Fibroblast of upper back skin (primary cell): ENCODE measurements around the gene OR14A16.

Source experiments
- DNase-seq: peaks from one replicate; pipeline ENCODE4 v3.0.0-alpha.2; 2013

The OR14A16 gene, protein sequence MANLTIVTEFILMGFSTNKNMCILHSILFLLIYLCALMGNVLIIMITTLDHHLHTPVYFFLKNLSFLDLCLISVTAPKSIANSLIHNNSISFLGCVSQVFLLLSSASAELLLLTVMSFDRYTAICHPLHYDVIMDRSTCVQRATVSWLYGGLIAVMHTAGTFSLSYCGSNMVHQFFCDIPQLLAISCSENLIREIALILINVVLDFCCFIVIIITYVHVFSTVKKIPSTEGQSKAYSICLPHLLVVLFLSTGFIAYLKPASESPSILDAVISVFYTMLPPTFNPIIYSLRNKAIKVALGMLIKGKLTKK

DNA sequence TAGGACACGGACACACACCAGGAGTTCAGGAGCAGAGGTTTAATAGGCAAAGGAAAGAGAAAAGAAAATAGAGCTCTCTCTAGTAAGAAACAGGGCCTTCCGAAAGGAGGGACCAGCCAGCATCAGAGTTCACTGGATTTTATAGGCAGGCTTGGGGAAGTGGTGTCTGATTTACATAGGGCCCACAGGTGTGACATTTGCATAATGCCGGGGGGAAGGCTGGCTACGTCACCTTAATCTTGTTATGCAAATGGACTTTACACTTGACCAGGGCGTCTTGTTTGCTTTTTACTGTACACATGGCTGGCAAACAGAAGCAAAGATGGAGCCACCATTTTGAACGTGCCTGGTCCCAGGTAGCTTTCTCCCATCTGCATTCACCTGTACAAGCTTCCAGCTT lies at the start of gene OR14A16:
Gene OR14A16 (minus strand): TSS at position 97 of the 400 bp plus-strand sequence. CDS start 8,390 bp downstream, outside the sequence.
- no peak for DNase-seq

DNA sequence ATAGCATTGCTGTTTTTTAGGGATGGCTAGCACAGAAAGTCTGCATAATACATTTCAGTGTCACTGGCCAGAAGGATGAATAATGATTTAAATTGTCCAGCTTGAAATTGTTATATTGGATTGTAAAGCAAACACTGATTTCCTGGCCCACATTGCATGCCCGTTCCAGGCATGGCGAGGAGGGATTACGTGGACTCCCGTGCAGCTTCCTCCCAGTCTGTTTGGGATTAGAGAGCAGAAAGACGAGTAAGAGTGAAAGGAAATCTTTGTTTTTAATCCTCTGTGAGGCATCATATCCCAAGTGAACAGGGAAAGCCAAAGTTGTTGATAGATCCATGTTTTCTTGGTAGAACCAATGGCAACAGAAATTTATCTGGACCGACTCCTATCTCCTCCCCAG lies 41.5 kb upstream of the OR14A16 start:
- DNase-seq = no peak

DNA sequence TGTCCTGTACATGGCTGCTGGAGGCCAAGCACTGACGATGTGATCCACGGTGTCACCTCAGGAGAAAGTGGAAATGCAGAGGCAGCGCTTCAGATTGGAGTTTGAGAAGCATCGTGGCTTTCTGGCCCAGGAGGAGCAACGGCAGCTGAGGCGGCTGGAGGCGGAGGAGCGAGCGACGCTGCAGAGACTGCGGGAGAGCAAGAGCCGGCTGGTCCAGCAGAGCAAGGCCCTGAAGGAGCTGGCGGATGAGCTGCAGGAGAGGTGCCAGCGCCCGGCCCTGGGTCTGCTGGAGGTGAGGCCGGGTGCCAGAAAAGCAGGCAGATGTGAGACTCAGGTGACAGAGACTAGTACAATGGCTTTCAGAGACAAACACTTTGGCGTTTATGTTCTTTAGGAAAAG lies 40.7 kb upstream of the OR14A16 start:
- no peak for DNase-seq

DNA sequence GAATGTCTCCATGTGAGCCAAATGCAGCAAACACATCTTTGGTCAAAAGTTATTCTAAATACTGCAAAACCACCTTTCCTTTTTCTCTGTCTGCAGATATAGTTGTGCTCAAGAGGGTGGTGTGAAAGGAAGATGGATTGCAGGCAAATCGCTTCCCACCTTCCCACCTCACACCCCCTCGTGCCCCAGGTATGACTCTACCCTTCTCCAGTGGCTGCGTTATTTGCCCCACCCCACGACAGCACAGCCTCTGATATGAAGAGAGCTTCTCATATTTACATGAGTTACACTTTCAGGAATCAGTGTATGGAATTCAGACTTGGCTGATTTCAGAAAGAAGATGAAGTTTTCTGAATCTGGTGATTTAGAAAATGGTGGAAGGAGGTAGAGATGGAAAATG lies 38.8 kb upstream of the OR14A16 start:
- DNase-seq = no peak

DNA sequence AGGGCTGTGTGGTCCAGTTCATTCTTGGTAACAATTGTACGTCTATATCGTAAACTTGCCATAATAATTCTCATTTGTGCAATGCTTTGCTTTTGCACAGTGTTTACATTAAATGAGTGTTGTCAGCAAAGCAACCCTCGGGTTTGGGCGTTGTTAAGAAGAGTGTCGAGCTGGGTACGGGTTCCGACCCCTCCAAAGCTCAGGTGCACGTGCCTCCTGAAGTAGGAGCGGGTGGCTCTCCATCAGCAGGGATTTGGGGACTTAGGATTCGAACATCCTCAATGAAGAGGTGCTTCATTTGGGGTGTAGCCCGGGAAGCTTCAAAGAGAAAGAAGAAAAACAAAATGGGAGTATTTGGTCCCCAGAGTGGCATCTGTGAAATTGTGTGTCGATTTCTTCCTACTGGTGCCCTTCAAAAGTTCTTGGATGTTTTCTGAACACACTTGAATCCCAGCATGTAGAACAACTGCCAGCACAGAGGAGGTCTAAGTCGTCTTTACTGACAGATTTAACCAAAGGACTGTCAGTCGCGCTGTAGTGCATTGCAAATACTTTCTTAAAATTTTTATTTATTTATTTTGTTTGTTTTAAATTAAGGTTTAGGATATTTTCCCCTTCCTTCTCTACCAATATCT lies 34.2 kb upstream of the OR14A16 start:
- DNase-seq = no peak

DNA sequence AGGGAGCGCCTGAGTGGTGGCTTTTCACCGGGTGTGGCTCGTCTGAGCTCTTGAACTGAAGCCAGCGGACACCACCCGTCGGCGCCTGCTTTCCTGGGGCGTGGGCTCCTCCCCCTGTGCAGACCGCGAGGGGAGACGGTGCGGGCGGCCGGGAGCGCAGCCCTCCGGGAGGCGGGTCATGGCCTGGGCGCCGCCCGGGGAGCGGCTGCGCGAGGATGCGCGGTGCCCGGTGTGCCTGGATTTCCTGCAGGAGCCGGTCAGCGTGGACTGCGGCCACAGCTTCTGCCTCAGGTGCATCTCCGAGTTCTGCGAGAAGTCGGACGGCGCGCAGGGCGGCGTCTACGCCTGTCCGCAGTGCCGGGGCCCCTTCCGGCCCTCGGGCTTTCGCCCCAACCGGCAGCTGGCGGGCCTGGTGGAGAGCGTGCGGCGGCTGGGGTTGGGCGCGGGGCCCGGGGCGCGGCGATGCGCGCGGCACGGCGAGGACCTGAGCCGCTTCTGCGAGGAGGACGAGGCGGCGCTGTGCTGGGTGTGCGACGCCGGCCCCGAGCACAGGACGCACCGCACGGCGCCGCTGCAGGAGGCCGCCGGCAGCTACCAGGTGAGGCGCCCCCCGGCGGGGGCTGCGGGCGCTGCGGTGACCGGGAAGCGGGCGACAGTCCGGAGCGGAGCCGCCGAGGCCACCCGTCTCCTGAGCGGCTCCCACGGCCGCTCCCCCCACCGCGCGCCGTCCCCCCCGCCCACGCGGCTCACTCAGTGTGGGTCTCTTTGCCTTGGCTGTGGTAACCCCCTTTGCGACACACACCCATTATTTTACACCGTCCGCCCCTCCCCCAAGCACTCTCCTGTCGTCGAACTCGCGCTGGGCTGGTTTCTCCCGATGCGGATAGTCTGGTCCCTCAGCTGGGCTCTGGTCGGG lies 33.4 kb upstream of the OR14A16 start, which contains the start of gene TRIM58:
Gene TRIM58 (plus strand): TSS at position 119 of the 916 bp plus-strand sequence. CDS start 60 bp downstream, at position 179.
- DNase-seq = no peak

DNA sequence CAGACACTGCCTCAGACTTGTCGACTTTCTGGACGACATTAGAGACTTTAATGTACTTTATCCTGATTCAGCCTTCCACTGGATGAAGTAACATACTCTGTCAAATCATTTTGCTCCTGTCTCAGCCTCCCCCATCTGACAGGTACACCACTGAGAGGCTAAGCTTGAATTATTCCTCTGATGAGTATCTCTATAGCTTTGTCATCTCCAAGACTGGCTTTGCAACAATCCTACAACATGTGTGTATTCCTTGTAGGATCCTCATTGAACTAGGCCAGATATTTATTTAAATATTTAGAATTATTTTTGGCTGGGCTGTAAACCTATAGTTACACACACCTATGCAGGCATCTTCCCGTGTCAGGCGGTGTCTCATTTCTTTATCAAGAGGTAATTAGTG lies 32.0 kb upstream of the OR14A16 start:
- no peak for DNase-seq

DNA sequence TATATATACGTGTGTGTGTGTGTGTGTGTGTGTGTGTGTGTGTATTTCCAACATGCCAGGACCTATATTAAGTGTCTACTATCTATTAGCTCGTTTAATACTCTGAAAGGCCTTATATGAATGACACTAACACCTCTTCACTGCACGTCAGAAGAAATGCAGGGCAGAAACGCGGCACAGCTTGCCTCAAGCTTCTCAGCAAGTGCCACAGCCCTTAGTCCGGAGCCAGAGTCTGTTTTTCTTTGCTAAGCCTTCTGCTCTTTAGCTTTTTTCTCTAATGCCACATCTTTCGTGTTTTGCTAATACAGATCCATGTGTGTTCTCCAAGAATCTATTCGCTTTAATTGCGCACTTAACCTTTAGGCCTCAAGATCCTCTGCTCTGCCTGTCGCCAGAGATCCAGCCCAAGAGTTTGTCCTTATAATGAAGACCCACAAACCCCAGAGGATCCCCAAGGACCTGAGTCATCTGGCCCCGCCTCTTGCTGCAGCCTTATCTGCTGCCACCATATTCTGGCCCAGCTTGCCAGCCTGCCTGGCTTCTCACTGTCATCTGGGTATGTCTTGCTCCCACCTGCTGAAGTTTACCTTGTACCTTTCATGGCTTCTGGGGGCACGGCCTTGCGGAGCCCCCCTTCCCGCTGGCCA lies 31.1 kb upstream of the OR14A16 start:
- DNase-seq = no peak

DNA sequence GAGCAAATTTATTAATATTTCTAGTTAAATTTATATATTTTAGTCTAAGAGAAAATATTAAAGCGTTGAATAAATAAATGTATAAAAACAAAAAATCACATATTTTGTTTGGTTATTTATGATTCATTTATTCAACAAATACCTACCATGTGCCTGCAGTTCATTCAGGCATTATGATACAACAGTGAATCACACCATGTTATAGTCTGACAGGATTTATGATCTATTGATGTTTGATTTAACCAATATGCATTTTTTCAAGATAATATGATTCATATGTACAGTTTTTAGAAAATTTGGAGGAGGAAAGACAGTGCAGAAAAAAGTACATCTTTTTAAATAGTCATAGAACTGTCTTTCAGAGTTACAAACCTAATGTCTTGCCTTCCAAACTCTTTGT lies 25.7 kb upstream of the OR14A16 start:
- no peak for DNase-seq

DNA sequence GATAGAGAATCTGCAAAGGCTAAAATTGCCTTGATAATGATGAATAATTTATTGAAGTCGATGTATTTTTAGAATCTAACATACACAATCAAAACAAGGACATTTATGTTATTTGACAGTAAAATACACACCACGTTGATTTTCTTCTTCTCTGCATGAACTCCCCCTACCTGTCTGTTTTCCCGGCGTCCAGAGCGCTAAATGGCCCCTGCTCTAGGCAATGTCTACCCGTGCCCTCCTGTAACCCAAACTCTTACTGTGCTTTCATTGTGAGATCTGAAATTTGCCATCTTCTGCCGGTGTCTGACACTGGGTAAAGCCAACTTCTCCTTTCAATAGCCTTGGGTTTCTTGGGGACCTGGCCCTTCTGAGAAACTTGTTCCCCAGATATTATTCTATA lies 24.4 kb upstream of the OR14A16 start:
- DNase-seq = no peak

DNA sequence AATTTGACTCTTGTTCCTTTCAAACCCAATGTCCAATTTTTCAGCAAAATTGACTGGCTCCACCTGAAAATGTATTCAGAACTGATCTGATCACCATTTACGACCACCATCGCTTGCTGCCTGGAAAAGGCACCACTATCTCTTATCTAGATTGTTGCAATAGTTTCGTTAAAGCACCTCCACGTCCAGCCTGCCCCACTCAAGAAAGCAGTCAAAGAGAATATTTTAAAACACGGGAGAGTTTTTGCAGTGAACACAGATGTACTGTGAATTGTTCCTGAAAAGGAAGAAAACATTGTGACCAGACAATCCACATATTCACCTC lies 21.7 kb upstream of the OR14A16 start:
- DNase-seq = no peak

DNA sequence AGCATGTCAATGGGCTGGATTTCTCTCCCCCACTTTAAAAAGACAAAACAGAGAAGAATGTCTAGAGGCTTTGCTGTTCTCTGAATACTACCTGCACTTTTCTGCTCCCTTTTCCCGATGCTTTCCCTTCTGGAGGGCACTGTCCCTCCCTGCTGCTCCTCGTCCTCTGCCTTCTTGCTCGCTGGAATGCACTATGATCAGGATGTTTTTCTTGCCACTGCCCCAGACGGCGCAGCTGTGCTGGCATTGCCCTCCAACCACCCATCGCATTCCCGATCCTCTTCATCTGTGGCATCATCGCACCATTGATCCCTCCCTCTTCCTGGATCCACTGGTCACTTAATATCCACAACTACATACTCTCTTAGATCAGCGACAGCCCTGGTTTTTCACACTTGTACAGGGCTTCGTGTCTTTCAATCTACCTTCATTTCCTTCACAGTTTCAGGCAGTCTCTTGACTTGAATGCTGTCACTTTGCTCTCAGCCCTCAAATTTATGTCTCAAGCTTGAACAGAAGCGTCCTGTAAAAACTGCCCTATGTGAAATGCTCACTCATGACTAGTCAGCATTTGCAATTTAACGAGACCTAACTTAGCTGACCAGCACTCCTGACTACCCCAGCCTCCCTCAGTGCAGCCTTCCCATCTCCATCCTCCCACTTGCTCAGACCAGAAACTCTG lies 21.2 kb upstream of the OR14A16 start:
- DNase-seq = no peak

DNA sequence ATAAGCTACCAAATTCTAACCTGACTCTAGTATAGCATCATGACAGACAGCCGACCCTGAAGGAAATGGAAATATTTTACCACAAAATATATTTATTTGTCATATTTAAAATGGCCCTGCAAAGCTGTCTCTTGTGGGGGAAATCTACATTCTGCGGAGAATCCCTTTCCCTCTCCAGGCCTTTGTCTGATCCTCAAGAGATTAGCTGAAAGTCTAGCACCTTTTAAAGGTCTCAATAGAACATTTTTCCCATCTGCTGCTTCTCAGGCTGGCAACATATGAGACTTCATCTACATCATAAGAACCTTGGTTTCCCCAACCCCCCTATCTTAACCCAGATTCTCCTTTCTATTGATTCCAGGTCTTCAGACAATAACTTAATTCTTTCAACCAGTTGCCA lies 19.5 kb upstream of the OR14A16 start:
- no peak for DNase-seq

DNA sequence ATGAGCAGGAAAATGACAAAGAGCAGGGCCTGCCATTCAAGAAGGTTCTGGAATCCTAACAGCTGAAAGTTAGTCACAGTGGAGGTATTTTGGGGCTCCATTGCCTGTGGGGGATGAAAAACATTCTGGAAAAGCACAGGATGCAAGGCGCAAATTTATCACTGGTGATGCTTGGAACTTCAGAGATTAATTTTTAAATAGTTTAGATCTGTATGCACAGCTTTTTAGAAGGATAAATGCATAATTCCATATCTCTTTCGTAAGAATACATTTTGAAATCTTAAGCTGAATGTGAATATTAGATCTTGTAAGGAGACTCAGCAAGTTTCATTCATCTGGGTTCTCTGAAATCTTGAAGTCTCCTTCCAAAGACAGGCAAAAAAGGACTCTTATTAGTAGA lies 17.9 kb upstream of the OR14A16 start, which contains the start of gene OR11L1:
Gene OR11L1 (minus strand): TSS at position 101 of the 400 bp plus-strand sequence. CDS start 0 bp downstream, at position 101.
- DNase-seq = no peak

DNA sequence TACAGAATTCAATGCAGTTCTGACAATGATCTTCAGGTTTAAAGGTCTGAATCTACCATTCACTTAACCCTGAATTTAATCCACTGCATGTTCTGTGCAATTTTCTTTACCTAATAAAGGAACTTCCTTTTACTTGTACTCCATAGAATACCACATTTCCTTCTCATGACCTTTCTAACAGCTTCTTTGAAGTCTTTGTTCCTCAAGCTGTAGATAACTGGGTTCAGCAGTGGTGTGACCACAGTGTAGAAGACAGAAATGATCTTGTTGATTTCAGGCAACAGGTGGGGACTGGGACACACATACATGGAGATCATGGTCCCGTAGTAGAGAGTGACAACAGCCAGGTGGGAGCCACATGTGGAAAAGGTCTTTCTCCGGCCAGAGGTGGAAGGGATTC lies 16.9 kb upstream of the OR14A16 start:
- DNase-seq = no peak

DNA sequence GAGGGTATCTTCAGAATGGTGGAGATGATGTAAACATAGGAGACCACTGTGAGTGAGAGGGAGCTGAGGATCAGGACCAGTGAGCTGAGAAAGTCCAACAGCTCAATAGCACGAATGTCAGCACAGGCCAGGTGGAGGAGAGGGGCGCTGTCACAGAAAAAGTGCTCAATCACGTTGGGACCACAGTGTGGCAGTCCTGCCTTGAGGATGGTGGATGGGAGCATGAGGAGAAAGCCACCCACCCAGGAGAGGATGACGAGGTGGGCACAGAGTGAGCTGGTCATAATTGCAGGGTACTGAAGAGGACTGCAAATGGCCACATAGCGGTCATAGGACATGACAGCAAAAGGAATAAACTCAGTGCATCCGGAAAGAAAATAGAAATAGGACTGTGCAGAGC lies 9.7 kb upstream of the OR14A16 start:
- no peak for DNase-seq

DNA sequence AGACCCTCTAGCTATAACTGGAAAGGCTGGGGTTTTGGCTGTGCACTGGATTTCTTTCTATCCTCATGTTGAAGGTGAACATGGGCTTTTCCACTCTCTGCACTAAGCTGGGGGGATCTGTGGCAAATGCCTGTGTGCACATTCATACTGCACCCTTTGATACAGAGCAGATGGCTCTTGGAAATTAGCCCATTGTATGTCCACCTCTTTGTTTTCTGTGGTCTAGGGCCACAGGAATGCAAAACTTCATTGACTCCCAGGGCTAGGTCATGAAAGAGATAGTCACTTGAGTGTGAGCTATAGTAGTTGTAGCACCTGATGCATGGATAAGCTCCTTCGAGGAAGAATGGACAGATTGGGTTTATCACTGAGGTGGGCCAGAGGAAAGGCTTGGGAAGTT lies 5.7 kb upstream of the OR14A16 start:
- DNase-seq = no peak

DNA sequence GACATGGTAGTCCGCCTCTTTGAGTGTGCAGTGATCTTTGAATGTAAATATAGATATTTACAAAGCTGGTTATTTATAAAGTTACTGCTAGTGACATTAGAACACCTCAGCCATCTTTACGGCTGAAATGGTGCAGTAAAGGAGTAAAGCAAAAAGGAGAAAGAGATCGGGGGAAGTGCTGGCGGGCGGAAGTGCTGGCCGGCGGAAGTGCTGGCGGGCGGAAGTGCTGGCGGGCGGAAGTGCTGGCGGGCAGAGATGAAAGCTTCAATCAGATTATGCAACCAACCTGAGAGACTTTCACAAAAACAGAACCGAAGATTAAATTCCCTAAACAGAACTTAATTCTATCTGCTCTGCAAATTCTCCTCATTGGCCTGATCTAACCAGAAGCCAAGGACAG lies 1.4 kb upstream of the OR14A16 start:
- DNase-seq = no peak

DNA sequence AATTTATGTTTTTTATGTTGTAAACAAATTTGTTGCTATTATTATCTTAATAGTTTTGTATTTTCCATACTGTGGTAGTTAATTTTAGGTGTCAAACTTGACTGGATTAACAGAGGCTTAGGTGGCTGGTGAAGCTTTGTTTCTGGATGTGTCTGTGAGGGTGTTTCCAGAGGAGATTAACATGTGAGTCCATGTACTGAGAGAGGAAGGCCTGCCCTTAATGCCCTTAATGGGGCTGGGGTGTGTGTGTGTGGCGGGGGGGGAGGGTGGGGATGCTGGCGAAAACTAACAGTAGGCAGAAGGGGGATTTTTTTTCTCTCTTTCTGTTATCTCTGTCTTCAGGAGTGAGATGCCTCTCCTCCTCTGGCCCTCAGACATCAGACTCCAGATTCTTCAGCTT lies 1.9 kb downstream of the OR14A16 start:
- no peak for DNase-seq

DNA sequence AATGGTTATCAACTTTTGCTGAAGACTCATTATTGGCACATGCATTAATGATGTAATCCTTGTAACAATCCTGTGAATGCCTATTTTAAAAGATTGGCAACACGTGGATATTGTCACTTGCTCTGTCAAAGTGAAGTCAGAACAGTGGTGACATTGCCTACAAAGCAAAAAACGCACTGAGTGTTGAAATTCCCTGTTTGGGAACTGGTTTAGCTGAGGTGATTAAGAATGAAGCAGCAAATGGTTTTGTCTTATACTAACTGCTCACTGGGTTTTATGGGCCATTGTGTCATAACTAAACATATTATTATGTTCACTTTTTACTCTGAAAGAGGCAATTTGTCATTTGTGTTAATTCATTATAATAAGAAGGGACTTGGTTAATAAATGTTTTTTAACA lies 11.3 kb downstream of the OR14A16 start:
- DNase-seq = no peak

DNA sequence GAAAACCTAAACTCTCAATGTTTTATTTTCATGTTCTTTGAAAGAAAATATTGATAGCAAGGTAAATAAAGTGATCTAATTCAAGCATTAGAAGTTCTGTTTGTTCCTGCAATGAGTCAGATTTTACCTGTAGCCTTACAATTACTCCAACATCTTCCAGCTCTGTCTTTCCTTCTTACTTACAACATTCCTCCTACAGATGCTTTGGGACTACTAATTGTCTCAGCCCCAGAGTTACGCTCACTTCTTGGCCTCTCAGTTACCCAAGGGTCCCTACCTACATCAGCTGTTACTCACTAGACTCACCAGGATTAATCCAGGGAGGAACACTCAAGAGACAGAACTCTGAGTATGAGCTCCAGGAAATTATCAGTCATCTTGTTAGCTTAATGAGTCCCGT lies 26.4 kb downstream of the OR14A16 start:
- no peak for DNase-seq

DNA sequence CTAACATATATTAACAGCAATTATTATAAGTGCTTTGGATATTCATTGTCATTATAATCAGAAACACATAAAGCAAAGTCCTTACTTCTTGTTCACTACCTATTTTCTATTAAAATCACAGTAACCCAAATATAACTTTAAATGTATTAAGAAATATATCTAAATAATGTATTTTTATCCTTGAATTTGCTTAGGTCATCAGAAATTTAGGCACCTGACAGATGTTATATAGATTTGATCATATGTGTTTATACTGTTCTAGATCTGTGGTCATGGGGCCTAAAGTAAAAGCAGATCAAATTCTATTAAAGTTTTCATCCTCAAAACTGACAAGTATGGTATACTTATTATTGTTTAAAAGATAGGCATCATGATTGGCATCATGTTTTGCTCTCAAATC lies 54.3 kb downstream of the OR14A16 start:
- DNase-seq = no peak
